Immature natural killer cell (primary cell): ENCODE measurements around the gene DLX1. TPM values are rescaled to one million over a fixed set of nuclear protein-coding genes. Genes with fewer than 3 reads are reported as not detected.

Experiments
- DNase-seq, 3 donors: peaks; one replicate each; pipeline ENCODE4 v3.0.0; 2022; ENCODE audit warnings: mixed read lengths in 1 of 3
- H3K27ac Mint-ChIP-seq, 6 donors: one replicate each; pipeline ENCODE4 v1.8.0; 2020; ENCODE audit warnings: mixed read lengths in 6 of 6, mild to moderate bottlenecking in 5 of 6, inconsistent platforms in 4 of 6, moderate library complexity in 3 of 6
- H3K27me3 Mint-ChIP-seq, 3 donors: one replicate each; pipeline ENCODE4 v1.8.0; 2020 to 2021; ENCODE audit warnings: low read depth in 3 of 3, mild to moderate bottlenecking in 3 of 3, mixed read lengths in 3 of 3, moderate library complexity in 3 of 3, inconsistent platforms in 1 of 3
- H3K36me3 Mint-ChIP-seq, 3 donors: one replicate each; pipeline ENCODE4 v1.8.0; 2020; ENCODE audit warnings: mixed read lengths in 3 of 3, inconsistent platforms in 2 of 3, mild to moderate bottlenecking in 2 of 3
- H3K4me1 Mint-ChIP-seq, 2 donors: one replicate each; pipeline ENCODE4 v1.8.0; 2020; ENCODE audit warnings: inconsistent platforms in 2 of 2, mild to moderate bottlenecking in 2 of 2, mixed read lengths in 2 of 2, moderate library complexity in 1 of 2
- H3K4me3 Mint-ChIP-seq, 5 donors: one replicate each; pipeline ENCODE4 v1.8.0; 2020; ENCODE audit warnings: mild to moderate bottlenecking in 5 of 5, mixed read lengths in 5 of 5, inconsistent platforms in 3 of 5, moderate library complexity in 3 of 5
- H3K9me3 Mint-ChIP-seq, 6 donors: one replicate each; pipeline ENCODE4 v1.8.0; 2020; ENCODE audit warnings: mild to moderate bottlenecking in 6 of 6, mixed read lengths in 6 of 6, inconsistent platforms in 4 of 6, moderate library complexity in 3 of 6
- polyA plus RNA-seq, 3 donors: library from polyadenylated mRNA; unstranded; fragments of 300-500 nt; fragmentation: Illumina TruSeq; gene quantifications; one replicate each; pipeline ENCODE4 v1.2.3, GENCODE V29; 2021

Gene DLX1
- polyA plus RNA-seq, 3 donors from 2014 or later, result not detected

- peaks cover 0 to 3% (median 0%) of the 10 kb centered on the region in 3 donors for H3K36me3 Mint-ChIP-seq
- peaks cover 0 to 20% (median 0%) of the 10 kb centered on the region in 6 donors for H3K9me3 Mint-ChIP-seq
- DNase-seq, result no peak
- peaks cover 66 to 75% (median 74%) of the 10 kb centered on the region in 3 donors for H3K27me3 Mint-ChIP-seq
- peaks cover 32 to 46% of the 10 kb centered on the region in 2 donors for H3K4me1 Mint-ChIP-seq
- H3K27ac Mint-ChIP-seq, result peak overlapping the region in 3 of 6 donors; percentile 45 to 65 (median 49)
- H3K4me3 Mint-ChIP-seq, result peak overlapping the region; percentile 58 to 75 (median 64)
Observed at GRCh38 chr2:172093416-172094293, 8.3 kb downstream of the DLX1 start.

GRCh38 chr2:172094294-172095145 is 9.2 kb downstream of the DLX1 start:
- H3K36me3 Mint-ChIP-seq, result peaks cover 0 to 5% (median 0%) of the 10 kb centered on the region in 3 donors
- peak overlapping the region; percentile 83 to 94 (median 88) for H3K4me3 Mint-ChIP-seq
- DNase-seq, result no peak
- peaks cover 59 to 79% (median 78%) of the 10 kb centered on the region in 3 donors for H3K27me3 Mint-ChIP-seq
- H3K9me3 Mint-ChIP-seq, result peaks cover 0 to 20% (median 0%) of the 10 kb centered on the region in 6 donors
- peak overlapping the region in 2 of 6 donors; percentile 26 to 45 for H3K27ac Mint-ChIP-seq
- peaks cover 34 to 47% of the 10 kb centered on the region in 2 donors for H3K4me1 Mint-ChIP-seq

GRCh38 chr2:172095146-172095904 is 10.0 kb downstream of the DLX1 start:
- DNase-seq, result peak; percentile 79 to 80 (median 79)
- Mint-ChIP-seq H3K36me3 (peaks cover 0 to 5% (median 0%) of the 10 kb centered on the region in 3 donors), H3K27ac (peak overlapping the region in 4 of 6 donors; percentile 4 to 81 (median 71)), H3K27me3 (peaks cover 54 to 81% (median 72%) of the 10 kb centered on the region in 3 donors), H3K4me1 (peaks cover 36 to 47% of the 10 kb centered on the region in 2 donors), H3K9me3 (peaks cover 0 to 20% (median 0%) of the 10 kb centered on the region in 6 donors), H3K4me3 (peak overlapping the region; percentile 83 to 94 (median 88))

- Mint-ChIP-seq H3K36me3 (peaks cover 0 to 5% (median 0%) of the 10 kb centered on the region in 3 donors), H3K9me3 (peaks cover 0 to 22% (median 0%) of the 10 kb centered on the region in 6 donors)
- DNase-seq, result no peak
Observed at GRCh38 chr2:172095905-172096625, 10.8 kb downstream of the DLX1 start.

GRCh38 chr2:172096626-172097547 is 11.6 kb downstream of the DLX1 start:
- Mint-ChIP-seq H3K36me3 (peaks cover 0 to 5% (median 0%) of the 10 kb centered on the region in 3 donors), H3K27me3 (peaks cover 57 to 82% (median 67%) of the 10 kb centered on the region in 3 donors), H3K27ac (peak overlapping the region in 1 of 6 donors; percentile 80), H3K4me1 (peaks cover 47 to 61% of the 10 kb centered on the region in 2 donors), H3K9me3 (peaks cover 0 to 17% (median 0%) of the 10 kb centered on the region in 6 donors), H3K4me3 (peak overlapping the region; percentile 47 to 77 (median 67))
- no peak for DNase-seq

More at GRCh38 chr2:172095905-172096625, 10.8 kb downstream of the DLX1 start:
- H3K4me1 Mint-ChIP-seq, result peaks cover 40 to 53% of the 10 kb centered on the region in 2 donors
- peaks cover 55 to 81% (median 69%) of the 10 kb centered on the region in 3 donors for H3K27me3 Mint-ChIP-seq
- peak overlapping the region; percentile 83 to 94 (median 88) for H3K4me3 Mint-ChIP-seq
- H3K27ac Mint-ChIP-seq, result peak overlapping the region in 3 of 6 donors; percentile 16 to 80 (median 28)

- peaks cover 53 to 69% of the 10 kb centered on the region in 2 donors for H3K4me1 Mint-ChIP-seq
- peak overlapping the region in 1 of 5 donors; percentile 44 for H3K4me3 Mint-ChIP-seq
- H3K36me3 Mint-ChIP-seq, result peaks cover 0 to 5% (median 0%) of the 10 kb centered on the region in 3 donors
Observed at GRCh38 chr2:172097557-172098131, 12.3 kb downstream of the DLX1 start.

GRCh38 chr2:172098287-172098649 is 13.0 kb downstream of the DLX1 start:
- DNase-seq, result no peak
- Mint-ChIP-seq H3K9me3 (peaks cover 0 to 11% (median 0%) of the 10 kb centered on the region in 6 donors), H3K4me3 (peak overlapping the region; percentile 36 to 75 (median 47)), H3K36me3 (peaks cover 0 to 5% (median 0%) of the 10 kb centered on the region in 3 donors), H3K27me3 (peaks cover 51 to 82% (median 70%) of the 10 kb centered on the region in 3 donors), H3K4me1 (peaks cover 55 to 71% of the 10 kb centered on the region in 2 donors), H3K27ac (peak overlapping the region in 2 of 6 donors; percentile 67 to 79)

More at GRCh38 chr2:172097557-172098131, 12.3 kb downstream of the DLX1 start:
- Mint-ChIP-seq H3K9me3 (peaks cover 0 to 14% (median 0%) of the 10 kb centered on the region in 6 donors), H3K27ac (no peak overlapping the region), H3K27me3 (peaks cover 51 to 81% (median 70%) of the 10 kb centered on the region in 3 donors)
- no peak for DNase-seq

GRCh38 chr2:172098650-172099471 is 13.6 kb downstream of the DLX1 start:
- peak overlapping the region in 2 of 6 donors; percentile 67 to 79 for H3K27ac Mint-ChIP-seq

GRCh38 chr2:172099472-172100079 is 14.3 kb downstream of the DLX1 start:
- peaks cover 50 to 81% (median 69%) of the 10 kb centered on the region in 3 donors for H3K27me3 Mint-ChIP-seq
- peak overlapping the region in 2 of 5 donors; percentile 14 to 27 for H3K4me3 Mint-ChIP-seq
- H3K27ac Mint-ChIP-seq, result no peak overlapping the region
- H3K36me3 Mint-ChIP-seq, result peaks cover 0 to 5% (median 0%) of the 10 kb centered on the region in 3 donors
- DNase-seq, result no peak
- H3K9me3 Mint-ChIP-seq, result peaks cover 0 to 6% (median 0%) of the 10 kb centered on the region in 6 donors
- peaks cover 57 to 72% of the 10 kb centered on the region in 2 donors for H3K4me1 Mint-ChIP-seq

More at GRCh38 chr2:172098650-172099471, 13.6 kb downstream of the DLX1 start:
- peaks cover 51 to 82% (median 67%) of the 10 kb centered on the region in 3 donors for H3K27me3 Mint-ChIP-seq
- H3K4me1 Mint-ChIP-seq, result peaks cover 58 to 71% of the 10 kb centered on the region in 2 donors
- DNase-seq, result peak in 1 of 3 donors; percentile 48
- peak overlapping the region; percentile 36 to 75 (median 47) for H3K4me3 Mint-ChIP-seq
- peaks cover 0 to 9% (median 0%) of the 10 kb centered on the region in 6 donors for H3K9me3 Mint-ChIP-seq
- peaks cover 0 to 5% (median 0%) of the 10 kb centered on the region in 3 donors for H3K36me3 Mint-ChIP-seq
